ENCODE measurements around the gene PLA2G6. TPM values are rescaled to one million over a fixed set of nuclear protein-coding genes. Genes with fewer than 3 reads are reported as not detected.

Gene PLA2G6
- total RNA-seq, 3 donors from 2014 or later = 41.1 to 68.1 (median 59.3) TPM

DNA sequence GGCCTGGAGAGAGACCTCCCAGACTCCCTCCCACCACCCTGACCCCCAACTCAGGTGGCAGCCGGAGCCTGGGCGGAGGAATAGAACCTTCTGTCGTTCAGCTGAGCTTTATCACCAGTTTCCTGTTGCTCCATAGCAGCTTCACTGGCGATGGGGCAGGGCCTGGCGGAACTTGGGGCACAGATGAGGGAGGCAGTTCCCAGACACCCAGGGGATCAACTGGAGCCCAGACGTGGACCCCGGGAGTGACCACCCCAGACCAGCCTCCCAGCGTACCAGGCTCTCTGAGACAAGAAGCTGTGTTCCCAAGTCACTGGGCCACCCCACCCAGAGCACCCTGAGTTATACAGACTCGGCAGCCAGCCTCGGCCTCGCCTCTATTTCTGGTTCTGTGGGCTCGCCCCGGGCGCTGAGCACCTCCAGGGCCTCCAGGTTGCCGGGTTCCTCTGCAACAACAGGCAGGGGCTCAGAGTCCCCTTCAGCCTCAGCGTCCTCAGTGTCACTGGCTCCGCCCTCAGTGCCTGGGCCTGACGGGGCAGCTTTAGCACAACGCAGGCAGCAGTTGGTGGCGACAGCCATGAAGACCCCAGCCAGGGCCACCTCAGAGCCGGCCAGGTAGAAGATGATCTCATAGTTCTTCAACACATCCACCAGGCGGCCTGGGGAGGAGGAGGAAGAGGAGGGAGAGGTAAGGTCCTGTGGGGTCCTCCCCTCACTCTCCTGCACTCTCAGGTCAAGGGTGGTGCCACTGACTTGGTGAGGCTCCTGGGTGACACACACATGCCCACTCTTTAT lies 103.4 kb downstream of the PLA2G6 start:
- H3K4me1 ChIP-seq = peaks cover 4 to 14% of the 10 kb centered on the region in 2 donors
- intact Hi-C loops (cut with DNase I; ENCODE audit: low total_unique reads) = no loop called here
- peaks cover 5% of the 10 kb centered on the region for H3K36me3 ChIP-seq
- H3K9me3 ChIP-seq = no peaks in the 10 kb centered on the region
- H3K27ac ChIP-seq = no peak overlapping the region
- no peak overlapping the region for H3K4me3 ChIP-seq
- DNase-seq (ENCODE audit: low spot score in 2 of 2) = no peak
- no peak for TF ChIP-seq POLR2A (IDR thresholded peaks at IDR 0.05)
- TF ChIP-seq, protein P1, sequence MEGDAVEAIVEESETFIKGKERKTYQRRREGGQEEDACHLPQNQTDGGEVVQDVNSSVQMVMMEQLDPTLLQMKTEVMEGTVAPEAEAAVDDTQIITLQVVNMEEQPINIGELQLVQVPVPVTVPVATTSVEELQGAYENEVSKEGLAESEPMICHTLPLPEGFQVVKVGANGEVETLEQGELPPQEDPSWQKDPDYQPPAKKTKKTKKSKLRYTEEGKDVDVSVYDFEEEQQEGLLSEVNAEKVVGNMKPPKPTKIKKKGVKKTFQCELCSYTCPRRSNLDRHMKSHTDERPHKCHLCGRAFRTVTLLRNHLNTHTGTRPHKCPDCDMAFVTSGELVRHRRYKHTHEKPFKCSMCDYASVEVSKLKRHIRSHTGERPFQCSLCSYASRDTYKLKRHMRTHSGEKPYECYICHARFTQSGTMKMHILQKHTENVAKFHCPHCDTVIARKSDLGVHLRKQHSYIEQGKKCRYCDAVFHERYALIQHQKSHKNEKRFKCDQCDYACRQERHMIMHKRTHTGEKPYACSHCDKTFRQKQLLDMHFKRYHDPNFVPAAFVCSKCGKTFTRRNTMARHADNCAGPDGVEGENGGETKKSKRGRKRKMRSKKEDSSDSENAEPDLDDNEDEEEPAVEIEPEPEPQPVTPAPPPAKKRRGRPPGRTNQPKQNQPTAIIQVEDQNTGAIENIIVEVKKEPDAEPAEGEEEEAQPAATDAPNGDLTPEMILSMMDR (IDR thresholded peaks at IDR 0.05) = no peak
- TF ChIP-seq POLR2AphosphoS5 (IDR thresholded peaks at IDR 0.05) = no peak
- peaks cover 3 to 13% of the 10 kb centered on the region in 2 donors for H3K27me3 ChIP-seq

DNA sequence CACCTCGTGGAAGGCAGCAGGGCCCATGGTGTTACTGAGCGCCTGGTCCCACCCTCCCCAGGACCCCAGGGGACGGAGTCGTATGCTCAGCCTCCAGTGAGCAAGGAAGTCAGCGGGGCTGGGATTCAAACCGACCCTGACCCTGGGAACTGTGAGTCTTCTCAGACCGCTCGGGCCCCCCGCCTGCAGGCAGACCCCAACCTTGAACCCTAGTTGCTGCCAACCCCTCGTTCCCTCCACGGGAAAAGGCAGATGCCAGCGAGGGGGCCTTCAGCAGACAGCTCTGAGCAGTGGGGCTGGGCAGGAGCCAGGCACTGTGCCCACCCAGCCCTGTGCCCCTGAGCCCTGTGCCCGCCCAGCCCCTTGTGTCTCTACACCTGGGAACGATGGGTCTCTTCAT lies 104.0 kb downstream of the PLA2G6 start:
- no peak for DNase-seq (ENCODE audit: low spot score in 2 of 2)
- H3K27ac ChIP-seq = no peak overlapping the region
- no peaks in the 10 kb centered on the region for H3K9me3 ChIP-seq
- H3K27me3 ChIP-seq = peaks cover 3 to 7% of the 10 kb centered on the region in 2 donors
- no peak overlapping the region for H3K4me3 ChIP-seq
- H3K4me1 ChIP-seq = peaks cover 4 to 11% of the 10 kb centered on the region in 2 donors
- TF ChIP-seq POLR2A (IDR thresholded peaks at IDR 0.05) = no peak
- TF ChIP-seq, protein P1 (IDR thresholded peaks at IDR 0.05) = no peak
- no peak for TF ChIP-seq POLR2AphosphoS5 (IDR thresholded peaks at IDR 0.05)
- peaks cover 5% of the 10 kb centered on the region for H3K36me3 ChIP-seq
- intact Hi-C loops (cut with DNase I; ENCODE audit: low total_unique reads) = no loop called here

DNA sequence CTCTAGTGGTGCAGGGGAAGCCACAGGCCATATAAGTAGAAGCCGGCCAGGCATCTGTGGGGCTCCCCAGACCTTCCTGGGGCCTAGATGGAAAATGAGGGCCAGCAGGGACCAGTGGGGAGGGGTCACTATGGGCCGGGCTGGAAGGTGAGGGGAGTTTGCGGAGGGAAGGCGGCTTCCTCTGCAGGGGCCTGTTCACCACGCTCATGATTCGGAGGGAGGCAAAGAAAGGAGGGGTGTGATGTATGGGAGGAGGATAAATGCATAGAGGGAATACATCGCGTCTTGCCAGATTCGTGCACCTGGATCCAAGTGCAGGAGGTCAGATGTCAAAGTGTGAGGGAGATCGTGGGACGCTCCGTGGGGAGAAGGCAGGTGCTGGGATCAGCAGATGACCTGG lies 104.5 kb downstream of the PLA2G6 start:
- Histone ChIP-seq H3K27me3 (peaks cover 2% of the 10 kb centered on the region in 2 donors), H3K9me3 (no peaks in the 10 kb centered on the region), H3K4me1 (peaks cover 4 to 6% of the 10 kb centered on the region in 2 donors), H3K4me3 (no peak overlapping the region), H3K27ac (no peak overlapping the region), H3K36me3 (peaks cover 5% of the 10 kb centered on the region)
- TF ChIP-seq, protein P1 (IDR thresholded peaks at IDR 0.05) = no peak
- no peak for TF ChIP-seq POLR2A (IDR thresholded peaks at IDR 0.05)
- intact Hi-C loops (cut with DNase I; ENCODE audit: low total_unique reads) = no loop called here
- DNase-seq (ENCODE audit: low spot score in 2 of 2) = no peak

DNA sequence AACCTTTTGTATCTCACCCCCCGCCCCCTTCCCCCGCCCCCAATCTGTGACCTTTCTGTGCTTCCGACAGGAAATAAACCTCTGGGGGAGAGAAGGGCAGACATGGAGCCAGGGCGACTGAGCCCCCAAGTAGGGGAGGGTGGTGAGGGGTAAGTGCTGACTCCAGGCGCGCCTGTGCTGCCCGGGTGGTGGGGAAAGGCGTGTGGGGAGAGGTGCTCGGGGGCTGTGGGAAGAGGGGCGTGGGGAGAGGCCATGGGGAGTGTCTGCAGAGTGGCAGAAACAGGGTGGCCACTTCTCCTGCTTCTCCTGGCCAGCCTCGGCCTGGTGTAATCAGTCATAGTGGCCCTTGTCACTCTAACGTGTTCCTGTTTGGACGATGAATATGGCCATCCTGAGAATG lies 105.7 kb downstream of the PLA2G6 start:
- no peak overlapping the region for H3K27ac ChIP-seq
- H3K4me1 ChIP-seq = no peaks in the 10 kb centered on the region
- intact Hi-C loops (cut with DNase I; ENCODE audit: low total_unique reads) = no loop called here
- peaks cover 5% of the 10 kb centered on the region for H3K36me3 ChIP-seq
- H3K4me3 ChIP-seq = no peak overlapping the region
- DNase-seq (ENCODE audit: low spot score in 2 of 2) = no peak
- no peaks in the 10 kb centered on the region for H3K27me3 ChIP-seq
- H3K9me3 ChIP-seq = no peaks in the 10 kb centered on the region
- TF ChIP-seq POLR2A (IDR thresholded peaks at IDR 0.05) (no peak), POLR2AphosphoS5 (IDR thresholded peaks at IDR 0.05) (no peak)
- TF ChIP-seq, protein P1 (IDR thresholded peaks at IDR 0.05) = no peak

DNA sequence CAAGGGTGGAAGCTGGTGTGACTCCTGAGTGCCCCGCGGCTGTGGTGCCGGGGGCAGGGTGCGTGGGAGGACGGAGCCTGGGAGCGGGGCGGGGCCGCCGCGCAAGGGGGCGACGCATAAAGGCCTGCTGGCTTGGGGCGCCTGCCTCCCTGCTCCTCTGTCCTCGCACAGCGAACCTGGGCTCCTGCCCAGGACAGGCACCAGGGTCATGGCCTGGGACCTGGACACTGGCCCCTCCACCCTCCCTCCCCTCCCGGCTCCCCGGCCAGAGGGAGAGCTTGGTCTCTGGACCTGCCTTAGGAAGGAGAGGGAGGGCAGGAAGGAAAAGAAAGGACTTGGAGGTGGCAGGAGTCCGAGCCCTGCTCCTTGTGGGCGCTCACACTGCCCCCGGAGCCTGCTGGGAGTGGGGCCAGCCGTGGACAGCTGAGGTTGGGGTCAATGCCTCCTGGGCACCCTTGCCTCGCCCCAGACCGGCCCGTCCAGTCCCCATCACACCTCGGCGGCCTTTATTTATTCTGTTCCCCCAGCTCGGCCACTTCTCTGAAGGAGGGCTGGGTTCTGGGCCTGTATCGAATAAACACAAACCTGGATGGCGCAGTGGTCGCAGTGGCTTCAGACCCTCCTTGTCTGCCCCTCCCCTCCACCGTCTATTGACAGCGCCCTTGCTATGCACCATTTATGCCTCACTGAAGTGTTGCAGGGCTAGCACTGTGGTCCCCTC lies 106.4 kb downstream of the PLA2G6 start:
- no peaks in the 10 kb centered on the region for H3K9me3 ChIP-seq
- peaks cover 5% of the 10 kb centered on the region for H3K36me3 ChIP-seq
- no peak overlapping the region for H3K27ac ChIP-seq
- intact Hi-C loops (cut with DNase I; ENCODE audit: low total_unique reads) = no loop called here
- TF ChIP-seq POLR2A (IDR thresholded peaks at IDR 0.05) (no peak), POLR2AphosphoS5 (IDR thresholded peaks at IDR 0.05) (no peak)
- no peaks in the 10 kb centered on the region for H3K27me3 ChIP-seq
- H3K4me1 ChIP-seq = no peaks in the 10 kb centered on the region
- no peak overlapping the region for H3K4me3 ChIP-seq
- no peak for DNase-seq (ENCODE audit: low spot score in 2 of 2)

Data from breast epithelium (tissue), 4 donors.